COLO668 (cell line): Measurements from ENCODE around the gene IPO4.
"Not testable (repeated sequence)": the region's sequence is repeated elsewhere in the genome, so short reads cannot be mapped to it uniquely, and the experiment has no call there.

Experiments used
- DNase-seq: peaks from one replicate; lab custom pipeline; 2025; ENCODE audit not compliant: unreplicated experiment; lab: John Stamatoyannopoulos, UW

Gene IPO4, protein sequence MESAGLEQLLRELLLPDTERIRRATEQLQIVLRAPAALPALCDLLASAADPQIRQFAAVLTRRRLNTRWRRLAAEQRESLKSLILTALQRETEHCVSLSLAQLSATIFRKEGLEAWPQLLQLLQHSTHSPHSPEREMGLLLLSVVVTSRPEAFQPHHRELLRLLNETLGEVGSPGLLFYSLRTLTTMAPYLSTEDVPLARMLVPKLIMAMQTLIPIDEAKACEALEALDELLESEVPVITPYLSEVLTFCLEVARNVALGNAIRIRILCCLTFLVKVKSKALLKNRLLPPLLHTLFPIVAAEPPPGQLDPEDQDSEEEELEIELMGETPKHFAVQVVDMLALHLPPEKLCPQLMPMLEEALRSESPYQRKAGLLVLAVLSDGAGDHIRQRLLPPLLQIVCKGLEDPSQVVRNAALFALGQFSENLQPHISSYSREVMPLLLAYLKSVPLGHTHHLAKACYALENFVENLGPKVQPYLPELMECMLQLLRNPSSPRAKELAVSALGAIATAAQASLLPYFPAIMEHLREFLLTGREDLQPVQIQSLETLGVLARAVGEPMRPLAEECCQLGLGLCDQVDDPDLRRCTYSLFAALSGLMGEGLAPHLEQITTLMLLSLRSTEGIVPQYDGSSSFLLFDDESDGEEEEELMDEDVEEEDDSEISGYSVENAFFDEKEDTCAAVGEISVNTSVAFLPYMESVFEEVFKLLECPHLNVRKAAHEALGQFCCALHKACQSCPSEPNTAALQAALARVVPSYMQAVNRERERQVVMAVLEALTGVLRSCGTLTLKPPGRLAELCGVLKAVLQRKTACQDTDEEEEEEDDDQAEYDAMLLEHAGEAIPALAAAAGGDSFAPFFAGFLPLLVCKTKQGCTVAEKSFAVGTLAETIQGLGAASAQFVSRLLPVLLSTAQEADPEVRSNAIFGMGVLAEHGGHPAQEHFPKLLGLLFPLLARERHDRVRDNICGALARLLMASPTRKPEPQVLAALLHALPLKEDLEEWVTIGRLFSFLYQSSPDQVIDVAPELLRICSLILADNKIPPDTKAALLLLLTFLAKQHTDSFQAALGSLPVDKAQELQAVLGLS

DNA sequence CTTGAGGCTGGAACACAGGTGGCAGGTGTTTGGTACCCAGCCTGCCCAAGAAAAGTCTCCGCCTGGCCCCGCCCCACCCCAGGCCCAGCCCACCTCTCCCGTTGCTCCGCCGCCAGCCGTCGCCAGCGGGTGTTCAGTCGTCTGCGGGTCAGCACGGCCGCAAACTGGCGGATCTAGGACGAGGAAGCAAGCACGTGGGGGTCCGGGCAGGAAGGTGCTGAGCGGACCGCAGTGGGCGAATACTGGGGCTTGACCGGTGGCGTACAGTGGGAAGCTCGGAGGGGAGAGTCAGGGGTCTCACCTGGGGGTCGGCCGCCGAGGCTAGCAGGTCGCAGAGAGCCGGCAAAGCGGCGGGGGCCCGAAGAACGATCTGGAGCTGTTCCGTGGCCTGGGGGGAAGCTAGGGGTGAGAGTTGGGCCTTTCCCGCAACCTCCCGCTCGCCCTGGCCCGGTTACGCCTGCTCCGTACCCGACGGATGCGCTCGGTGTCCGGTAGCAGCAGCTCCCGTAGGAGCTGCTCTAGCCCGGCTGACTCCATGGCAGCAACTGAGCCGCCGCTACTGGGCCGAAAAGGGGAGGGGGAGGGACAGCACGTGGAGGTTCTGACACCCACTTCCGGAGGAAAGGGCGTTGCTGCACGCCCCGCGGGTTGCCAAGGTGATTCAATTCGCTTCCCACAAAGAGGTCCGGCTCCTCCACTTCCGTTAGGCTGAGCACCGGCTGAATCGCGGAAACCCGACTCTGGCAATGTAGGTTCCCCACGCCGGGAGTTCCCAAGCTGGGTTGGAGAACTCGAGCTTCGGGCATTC lies at the start of gene IPO4:
Gene IPO4 (minus strand): TSS at position 566 of the 808 bp plus-strand sequence. CDS start 29 bp downstream, at position 537.
- peak; percentile 98 for DNase-seq

DNA sequence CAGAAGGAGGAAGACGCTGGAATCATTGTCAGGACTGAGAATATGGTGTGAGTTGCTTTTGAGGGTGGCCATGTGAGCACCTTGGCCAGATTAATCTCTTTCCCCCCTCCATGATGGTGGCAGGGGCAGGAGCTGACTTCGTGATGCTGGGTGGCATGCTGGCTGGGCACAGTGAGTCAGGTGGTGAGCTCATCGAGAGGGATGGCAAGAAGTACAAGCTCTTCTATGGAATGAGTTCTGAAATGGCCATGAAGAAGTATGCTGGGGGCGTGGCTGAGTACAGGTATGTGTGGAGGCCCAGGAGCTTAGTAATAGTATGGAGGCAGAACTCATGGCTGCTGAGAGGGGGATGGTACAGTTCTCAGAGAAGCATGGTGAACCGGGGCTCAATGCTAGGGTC lies 49.5 kb upstream of the IPO4 start:
- no peak for DNase-seq

DNA sequence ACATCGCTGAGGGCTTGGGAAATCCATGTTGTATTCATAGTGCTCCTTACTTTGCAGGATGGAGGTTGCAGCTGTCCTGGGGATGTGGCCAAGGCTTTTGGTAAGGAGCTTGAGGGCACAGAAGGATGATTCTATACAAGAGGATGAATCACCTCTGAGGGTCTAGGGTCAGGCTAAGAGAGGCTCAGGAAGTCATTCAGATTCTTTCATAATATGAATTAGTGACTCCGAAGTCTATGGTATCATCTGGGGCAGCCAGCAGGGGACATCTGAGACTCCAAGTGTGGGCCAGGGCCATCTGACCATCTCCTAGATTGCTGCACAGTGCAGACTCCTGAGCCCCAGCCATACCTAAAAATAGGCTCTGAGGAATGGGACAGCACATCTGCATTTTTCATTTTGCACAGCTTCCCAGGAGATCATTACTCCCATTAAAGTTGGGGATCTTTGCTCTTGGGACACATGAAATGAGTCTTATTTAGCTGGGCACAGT lies 48.9 kb upstream of the IPO4 start:
- no peak for DNase-seq

DNA sequence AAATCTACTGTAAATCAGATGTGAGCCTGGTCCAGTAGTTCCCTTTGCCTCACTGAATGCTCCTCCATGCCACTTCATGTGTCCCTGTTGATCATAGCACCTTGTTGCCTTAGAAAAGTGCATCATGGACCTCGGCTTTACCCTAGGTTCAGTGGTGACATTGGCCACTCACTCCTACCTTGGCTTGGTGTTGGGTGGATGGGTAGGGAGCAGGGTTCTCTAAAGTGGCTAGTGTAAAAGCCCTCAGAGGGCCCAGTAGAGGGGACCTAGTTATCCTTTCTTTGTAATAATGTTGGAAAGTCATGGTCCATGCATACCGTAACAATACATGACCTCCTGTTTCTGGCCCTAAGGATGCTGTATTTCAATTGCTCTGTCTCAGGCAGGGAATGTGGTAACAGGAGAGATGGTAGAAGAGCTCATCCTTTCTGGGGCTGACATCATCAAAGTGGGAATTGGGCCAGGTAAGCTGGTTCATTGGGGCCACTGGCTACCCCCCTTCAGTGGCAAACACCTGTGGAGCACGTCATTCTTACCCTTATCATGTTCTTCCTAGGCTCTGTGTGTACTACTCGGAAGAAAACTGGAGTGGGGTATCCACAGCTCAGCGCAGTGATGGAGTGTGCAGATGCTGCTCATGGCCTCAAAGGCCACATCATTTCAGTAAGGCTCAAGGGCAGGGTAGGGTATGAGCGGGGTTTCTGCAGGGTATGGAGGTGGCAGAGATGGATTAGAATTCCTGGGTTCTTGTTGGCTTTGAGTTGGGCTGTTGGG lies 48.3 kb upstream of the IPO4 start:
- DNase-seq, result no peak

DNA sequence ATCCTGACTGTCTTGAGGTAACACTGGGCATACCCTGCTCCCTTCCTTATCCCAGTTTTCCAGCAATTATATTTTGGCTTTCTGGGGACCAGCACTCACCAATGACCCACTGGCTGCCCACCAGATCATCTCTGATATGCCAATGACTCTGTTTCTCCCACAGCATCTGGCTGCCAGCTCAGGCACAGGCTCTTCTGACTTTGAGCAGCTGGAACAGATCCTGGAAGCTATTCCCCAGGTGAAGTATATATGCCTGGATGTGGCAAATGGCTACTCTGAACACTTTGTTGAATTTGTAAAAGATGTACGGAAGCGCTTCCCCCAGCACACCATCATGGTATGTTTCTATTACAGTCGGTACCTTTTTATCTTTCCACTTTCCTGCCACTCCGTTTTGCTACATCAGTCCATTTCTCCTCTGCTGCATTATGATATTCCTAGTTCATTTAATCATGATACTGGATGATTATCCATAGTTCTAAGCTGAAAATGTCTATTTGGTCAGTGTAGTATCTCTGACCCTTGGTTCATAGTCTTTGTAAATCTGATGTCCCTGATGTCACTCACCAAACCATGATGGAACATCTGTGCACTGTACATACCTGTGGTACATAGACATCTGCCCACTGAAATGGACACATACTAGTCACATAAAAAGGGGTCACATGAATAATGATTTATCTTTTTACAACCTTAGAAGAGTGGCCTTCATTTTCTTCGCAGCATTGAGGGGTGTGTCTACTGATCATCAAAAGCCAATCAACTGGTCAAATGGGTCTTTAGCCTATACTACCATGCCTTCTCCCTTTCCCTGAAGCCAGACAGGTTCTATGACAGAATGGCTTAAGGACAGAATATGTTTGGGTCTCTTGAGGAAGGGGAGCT lies 47.4 kb upstream of the IPO4 start:
- DNase-seq, result no peak

DNA sequence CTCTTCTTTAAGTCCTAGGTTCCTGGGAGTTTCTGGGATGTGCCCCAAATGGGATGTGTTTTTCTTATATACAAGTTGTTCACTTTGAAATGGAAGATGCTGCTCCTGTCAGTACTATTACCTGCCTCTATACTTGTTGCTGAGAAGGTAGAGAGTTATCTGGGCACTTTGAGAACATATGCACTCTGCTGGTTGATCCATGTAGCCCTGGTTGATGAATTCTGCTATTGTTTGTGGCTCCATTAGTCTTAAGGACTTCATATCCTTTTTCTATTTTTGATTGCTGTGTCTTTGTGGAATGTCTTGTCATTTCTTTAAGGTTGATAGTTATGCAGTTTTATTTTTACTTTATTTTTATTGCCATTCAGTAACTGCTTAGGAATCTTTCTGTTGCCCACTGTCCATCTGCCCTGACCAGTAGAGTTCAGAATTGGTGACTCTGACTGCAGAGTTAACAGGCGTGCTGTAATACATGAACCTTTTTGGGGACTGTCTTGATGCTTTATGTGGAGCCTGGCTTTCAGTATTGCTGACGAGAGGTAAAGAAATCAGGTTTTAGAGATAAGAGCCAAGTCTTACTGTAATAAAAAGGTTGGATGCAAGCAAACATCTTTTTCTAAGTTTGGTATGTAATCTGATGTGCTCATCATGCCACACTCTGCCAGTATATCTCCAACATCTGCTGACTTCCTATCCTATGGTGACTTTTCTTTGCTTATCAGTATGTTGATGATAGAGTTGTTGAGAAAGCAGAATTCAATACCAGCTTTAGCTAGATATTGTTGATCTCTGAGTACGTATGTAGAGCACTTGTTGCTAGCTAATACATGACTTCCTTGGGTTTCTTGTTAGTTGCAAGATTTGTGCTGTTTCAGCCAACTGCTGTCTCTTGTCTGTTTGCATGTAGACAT lies 45.7 kb upstream of the IPO4 start:
- no peak for DNase-seq

DNA sequence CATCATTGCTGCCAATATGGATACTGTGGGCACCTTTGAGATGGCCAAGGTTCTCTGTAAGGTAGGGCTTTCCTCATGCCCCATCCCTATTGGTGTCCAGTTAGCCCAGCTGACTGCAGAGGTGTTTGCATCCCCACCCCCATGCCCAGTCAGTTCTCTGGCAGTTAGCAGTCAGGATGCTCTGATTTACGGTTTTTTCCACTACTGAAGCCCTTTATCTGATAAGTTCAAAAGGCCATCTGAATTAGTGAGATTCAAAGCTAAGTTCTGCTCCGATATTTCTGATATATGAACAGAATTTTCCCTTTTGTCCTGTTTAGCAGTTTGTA lies 44.9 kb upstream of the IPO4 start:
- peak; percentile 6 for DNase-seq

DNA sequence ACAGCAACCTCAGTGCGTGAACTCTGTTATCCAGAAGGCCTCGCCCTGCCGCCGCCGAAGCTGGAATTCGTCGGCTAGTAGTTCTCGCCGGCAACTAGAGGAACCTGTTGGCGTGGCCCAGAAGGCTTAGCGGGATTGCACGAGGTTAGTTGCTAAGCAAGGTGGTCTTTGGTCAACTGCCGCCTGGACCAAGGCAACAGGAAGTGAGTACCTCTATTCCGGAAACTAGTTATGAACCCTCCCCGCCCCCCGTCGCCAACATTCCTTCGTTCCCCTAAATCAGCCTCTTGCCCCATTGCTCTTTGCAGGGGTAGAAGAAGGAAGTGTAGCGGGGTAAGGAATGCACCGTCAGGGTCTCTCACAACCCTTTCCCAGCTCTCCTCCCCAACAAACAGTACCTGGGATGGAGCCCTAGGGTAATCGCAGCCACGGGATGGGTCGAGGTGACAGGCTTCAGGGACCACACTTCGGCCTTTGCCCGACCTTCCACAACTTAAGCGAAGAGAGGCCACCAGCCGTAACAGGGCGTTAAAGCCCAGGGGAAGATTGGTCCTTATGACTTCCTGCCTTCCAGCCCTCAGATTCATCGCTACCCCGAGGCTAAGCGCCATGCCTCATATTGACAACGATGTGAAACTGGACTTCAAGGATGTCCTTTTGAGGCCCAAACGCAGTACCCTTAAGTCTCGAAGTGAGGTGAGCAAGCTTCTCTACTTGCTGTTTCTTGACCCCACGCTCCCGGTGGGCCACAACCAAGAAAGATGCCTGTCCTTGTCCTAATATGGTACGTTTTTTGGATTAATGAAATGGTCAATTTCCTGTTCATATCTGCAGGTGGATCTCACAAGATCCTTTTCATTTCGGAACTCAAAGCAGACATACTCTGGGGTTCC lies 44.3 kb upstream of the IPO4 start, which contains the start of gene GMPR2:
Gene GMPR2 (plus strand): TSS at position 285 of the 893 bp plus-strand sequence. CDS start 325 bp downstream, at position 610.
- no peak for DNase-seq

DNA sequence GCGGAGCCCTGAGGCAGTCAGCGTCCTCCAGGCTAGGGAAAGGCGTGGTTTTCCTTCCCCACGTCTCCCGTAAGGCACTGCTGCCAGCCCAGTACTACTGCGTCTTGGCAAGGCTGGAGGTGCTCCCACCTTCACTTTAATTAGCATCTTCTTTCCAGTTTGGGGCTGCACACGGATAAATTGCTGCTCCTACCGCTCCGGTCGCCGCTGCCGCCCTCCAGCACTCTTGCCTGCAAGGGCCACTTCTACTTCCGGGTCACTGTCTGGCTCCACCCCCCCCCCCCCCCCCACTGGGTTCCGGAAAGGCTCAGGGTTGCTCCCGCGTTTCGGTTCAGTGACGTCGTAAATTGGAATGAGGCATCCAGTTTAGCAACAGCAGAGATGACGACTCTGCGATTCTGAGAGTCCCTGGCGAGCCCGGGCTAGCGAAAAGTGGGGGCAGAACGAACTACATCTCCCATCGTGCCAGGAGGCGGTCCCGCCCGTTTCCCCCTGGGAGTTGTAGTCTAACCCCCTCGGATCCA lies 43.6 kb upstream of the IPO4 start, which contains the start of gene NEDD8:
Gene NEDD8 (minus strand): TSS at position 247 of the 524 bp plus-strand sequence. CDS start 100 bp downstream, at position 147.
- DNase-seq, result peak; percentile 90

DNA sequence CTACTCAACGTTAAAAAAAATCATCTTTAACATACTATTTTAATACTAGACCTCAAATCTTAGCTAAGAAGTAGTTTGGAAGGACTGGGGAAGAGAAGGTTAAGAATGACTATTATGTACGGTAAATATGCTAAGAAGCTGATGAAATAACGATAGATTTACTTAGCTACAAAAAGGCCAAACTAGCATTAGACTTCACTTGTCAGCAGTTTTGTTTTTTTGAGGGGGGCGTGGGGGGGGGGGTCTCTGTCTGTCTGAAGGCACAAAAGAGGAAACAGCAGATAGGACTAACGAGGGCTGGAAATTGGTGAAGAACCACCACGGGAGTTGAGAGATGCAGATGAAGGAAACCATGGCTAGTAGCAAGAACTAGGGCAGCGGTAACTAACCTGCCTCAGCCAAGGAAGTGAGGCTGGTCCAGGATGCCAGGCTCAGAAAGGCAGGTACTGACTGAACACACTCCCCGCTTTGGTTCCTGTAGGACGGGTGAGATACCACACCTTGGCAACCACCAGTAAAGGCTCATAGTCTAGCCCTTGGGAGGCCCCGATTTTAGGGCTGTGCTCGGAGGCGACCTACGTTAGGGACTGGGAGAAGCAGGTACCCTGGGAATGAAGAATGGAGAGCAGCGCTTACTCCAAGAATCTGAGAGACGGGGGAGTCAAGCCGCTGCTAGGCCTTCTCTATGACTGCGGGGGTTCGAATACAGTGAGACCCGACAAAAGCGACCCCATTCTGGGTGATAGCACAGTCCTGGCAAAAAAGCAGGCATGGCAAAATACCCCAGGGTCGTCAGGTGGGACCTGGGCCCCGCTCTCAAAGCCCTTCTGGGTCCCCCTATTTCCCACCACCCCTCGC lies 42.9 kb upstream of the IPO4 start:
- peak; percentile 42 for DNase-seq

DNA sequence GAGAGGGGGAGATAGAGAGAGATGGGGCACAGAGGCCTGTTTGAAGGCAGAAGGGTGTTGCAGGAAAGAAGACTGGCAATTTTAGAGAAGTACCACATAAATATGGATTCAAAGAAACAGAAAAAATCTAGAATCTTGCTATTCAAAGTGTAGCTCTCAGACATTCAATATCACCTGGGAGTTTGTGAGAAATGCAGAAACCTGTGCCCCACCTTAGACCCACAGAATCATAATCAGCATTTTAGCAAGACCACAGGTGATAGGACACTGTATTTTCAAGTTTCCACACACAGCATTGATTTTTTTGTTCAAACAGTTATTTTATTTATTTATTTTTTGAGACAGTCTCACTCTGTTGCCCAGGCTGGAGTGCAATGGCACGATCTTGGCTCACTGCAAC lies 40.3 kb upstream of the IPO4 start:
- DNase-seq, result no peak

DNA sequence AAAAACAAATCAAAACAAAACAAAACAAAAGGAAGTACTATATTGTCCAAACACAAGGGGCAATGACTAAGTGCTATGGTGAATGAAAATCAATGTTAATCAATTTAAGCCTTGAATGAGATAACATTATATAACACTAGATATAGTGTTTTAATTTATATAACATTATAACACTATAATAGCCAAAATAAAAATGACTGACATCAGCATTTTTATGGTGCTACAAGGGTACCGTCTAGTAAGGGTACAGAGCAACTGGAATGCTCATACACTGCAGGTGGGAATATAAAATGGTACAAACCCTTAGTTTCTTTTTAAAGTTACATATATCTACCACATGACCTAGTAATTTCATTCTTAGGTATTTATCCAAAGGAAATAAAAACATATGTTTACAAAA lies 37.9 kb upstream of the IPO4 start:
- DNase-seq, result no peak

DNA sequence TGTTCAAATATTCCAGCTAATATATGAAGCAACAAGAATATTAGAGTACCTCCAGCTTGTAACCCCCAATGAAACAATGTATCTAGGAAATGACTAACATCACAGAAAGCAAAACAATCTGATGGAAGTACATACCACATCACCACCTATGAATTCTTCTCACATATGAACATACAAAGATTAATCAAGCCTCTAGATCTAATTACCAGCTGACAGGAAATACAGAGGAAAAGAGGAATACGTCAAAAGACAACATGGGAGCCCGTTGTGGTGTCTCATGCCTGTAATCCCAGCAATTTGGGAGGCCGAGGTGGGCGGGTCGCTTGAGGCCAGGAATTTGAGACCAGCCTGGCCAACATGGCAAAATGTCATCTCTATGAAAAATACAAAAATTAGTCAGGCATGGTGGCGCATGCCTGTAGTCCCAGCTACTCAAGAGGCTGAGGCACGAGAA lies 36.0 kb upstream of the IPO4 start:
- DNase-seq, result no peak

DNA sequence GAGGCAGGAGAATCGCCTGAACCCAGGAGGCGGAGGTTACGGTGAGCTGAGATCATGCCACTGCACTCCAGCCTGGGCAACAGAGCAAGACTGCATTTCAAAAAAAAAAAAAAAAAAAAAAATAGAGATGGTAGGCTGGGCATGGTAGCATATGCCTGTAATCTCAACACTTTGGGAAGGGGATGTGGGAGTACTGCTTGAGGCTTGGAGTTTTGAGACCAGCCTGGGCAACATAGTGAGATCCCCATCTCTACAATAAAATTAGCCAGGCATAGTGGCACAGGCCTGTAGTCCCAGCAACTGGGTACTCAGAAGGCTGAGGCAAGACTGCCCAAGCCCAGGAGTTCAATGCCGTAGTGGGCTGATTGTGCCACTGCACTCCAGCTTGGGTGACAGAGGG lies 34.4 kb upstream of the IPO4 start:
- DNase-seq, result not testable (repeated sequence)

DNA sequence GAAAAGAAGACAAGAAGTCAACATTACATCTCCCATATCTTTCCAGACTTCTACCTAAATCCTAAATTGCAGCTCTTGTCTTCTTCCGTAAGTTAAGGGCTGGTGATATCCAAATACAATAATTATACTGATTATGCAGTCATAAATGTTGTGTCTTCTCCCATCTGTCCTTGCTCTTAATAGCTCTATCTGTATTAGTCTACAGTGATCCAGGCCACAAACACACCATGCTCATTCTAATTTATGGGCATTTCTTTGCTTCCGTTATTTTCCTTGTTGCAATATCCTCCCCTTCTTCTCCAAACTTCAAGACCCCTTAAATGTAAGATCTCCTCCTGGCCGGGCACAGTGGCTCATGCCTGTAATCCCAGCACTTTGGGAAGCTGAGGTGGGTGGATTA lies 30.9 kb upstream of the IPO4 start:
- no peak for DNase-seq
